ENCODE data around the gene BTG4.

Gene BTG4

DNA sequence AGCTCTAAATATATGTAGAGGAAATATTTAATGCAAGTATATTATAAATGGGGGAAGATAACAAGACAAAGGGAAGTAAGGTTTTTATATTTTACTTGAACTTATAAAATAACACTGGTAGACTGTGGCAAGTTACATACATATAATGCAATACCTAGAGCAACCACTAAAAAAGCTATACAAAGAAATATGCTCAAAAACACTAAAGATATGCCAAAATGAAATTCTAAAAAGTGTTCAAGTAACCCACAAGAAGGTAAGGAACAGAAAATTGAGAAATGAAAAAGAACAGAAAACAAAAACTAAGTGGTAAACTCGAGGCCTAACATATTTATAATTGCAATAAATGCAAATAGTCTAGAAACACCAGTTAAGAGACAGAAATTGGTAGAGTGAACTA lies 32.5 kb downstream of the BTG4 start:
- DNase-seq: no peak

DNA sequence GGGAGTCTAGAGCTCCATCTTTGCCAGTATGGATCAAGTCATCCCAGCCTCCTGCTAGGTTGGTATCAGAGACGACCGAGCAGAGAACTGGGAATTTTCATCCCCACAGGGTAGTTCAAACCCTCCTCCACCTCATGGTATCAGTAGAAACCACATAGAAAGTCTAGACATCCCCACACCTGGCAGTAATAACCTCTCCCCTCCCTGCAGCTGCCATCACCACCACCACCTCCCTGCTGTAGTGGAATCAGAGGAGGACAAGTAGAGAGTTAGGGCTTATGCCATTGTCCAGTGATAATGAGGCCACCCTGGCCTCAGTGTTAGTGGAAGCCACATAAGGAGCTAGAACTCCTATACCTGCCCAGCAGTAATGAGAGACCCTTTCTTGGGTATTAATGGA lies 34.3 kb downstream of the BTG4 start:
- DNase-seq: no peak

DNA sequence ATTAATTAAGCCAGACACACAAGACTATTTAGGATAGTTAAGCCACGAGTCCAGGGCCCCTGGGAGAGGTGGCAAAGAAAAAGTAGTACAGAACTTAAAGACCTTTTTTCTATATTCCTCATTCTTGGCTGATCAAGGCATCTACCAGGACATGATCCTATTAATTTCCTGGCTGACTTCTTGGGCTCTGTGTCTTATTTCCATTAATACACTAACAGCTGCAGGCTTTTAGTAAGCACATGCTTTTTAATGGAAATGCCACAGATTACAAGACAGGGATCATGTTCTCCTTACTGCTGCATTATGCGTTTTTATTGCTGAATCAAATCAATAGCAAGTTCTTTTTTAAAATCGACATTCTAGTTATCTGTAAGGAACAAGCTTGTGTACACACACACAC lies 35.2 kb downstream of the BTG4 start:
- no peak for DNase-seq

DNA sequence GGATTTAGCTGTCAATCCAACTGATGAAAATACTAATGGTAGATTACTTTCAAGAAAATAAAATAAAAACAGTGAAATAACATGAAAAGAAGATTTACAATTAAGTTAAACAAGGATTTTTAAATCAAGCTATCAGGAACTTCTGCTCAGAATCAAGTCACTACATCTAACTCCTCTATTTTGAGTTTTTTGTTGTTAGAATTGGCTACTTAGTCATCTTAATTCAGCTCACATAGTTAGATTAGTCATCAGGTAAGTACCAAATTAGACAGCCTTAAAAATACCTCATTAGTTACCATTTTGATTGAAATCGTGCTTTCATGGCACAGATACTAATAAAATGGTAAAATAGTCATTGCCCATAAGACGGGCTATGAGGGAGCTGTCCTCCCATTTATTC lies 35.8 kb downstream of the BTG4 start:
- DNase-seq: no peak

DNA sequence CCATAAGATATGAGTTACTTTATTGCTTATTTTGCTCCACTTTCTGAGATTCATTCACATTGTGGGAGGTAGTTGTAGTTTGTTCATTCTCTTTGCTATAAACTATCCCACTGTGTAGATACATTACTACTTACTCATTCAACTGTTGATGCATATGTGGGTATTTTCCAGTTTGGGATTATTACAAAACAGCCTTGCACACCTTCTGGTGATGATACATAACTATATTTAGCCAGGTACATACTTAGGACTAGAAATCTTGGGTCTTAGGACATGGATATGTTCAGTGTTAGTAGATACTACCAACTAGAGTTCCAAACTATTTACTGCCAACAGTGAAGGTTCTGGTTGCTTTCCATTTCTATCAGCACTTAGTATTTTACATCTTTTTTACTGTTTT lies 37.8 kb downstream of the BTG4 start:
- no peak for DNase-seq

DNA sequence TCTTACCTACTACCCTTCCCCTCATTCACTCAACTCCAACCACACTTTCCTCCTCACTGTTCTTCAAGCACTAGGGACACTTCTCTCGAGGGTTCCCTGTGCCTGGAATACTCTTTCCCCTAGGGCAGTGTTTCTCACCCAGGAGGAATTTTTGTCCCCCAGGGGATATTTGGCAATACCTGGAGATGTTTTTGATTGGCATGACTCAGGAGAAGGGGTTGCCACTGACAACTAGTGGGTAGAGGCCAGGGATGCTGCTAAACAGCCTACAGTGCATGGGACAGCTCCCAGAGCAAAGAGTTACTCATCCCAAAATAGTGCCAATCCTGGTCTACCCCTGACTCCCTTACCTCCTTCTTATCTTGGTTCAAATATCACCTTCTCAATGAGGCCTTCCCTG lies 40.0 kb downstream of the BTG4 start:
- DNase-seq: no peak

DNA sequence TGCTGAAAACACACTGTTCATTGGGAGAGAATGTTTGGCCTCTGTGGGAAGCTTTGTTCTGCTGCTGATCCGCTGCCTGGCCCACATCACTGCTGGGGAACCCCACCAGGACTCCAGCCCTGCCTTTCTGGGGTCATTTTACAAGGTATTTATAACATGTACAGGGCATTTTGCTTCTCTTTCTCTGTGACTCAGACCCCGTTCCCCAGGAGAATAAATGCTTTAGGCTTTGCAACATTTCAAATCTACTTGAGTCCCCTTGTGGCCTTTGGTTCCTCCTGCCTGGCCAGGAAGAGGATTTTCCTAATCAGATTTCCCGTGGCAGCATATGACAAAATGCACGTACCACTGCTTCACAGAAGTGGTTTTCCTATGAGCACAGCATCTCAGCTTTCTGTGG lies 43.0 kb downstream of the BTG4 start:
- DNase-seq: no peak

DNA sequence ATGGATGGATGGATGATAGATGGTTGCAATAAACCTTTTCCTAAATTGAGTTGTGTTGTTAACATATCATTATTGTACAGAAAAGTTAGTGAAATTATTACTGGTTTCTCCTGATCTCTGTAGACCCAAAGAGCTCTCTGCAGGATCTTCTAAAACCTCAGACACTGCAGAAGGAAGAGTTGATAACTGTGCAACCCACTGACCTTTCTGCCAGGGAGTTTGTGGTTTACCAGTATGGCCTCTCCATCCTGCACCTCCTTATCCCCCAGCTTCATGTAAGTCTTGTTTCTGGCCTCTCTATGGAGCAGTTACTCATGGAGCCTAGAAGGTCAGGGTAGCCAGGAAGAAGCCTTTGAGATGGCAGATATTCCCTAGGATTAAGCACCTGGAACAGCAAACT lies 45.6 kb downstream of the BTG4 start:
- DNase-seq: no peak

DNA sequence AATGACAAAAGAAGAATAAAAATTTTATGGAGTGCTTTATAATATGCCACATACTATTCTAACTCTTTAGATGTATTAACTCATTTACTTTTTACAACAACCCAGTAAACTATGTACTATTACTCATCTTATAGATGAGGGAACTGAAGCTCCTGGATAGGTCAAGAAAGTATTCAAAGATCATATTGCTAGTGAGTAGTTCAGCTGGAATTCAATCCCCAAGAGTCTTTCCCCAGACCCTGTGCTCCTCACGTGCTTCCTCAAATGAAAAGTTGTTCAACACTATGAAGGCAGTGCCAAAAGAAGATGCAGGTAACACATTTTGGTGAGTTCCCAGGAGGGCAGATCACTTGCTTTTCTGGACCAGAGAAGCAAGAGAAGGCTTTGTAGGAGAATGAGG lies 46.8 kb downstream of the BTG4 start:
- no peak for DNase-seq

DNA sequence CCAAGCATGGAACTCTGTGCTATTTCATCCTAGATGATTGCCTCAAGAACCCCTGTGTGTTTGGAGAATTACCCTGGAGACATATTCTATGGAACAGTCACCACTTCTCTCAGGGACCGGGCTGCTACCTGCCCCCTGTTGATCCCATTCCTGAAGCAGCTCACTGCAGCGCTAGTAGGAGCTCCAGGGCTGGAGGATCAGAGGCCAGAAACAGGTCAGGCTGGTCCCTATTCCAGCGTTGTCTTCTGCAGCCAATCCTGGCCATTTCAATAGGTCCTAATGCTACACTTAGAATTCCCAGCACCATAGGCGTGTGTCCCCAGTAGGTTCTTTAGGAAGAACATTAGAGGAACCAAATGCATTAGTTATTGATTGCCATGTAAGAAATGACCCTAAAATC lies 48.9 kb downstream of the BTG4 start:
- no peak for DNase-seq

DNA sequence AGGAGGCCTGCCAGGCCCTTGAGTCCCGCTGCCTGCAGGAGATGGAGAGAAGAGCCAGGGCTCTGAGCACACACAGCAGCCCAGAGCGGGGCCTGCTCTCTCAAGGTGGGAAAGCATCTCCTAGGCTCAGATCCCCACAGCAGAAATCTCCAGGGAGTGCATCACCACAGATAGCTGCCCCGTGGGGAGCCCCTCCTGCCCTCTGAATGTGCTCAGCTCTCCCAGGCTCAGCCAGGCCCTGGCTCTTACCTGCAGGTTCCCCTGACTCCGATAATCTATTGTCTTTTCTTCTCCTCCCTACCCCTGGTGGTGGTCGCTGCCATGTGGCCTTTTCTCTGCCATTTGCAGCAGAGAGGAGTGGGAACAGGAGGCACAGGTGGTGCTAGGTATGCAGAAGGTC lies 49.9 kb downstream of the BTG4 start:
- DNase-seq: no peak

DNA sequence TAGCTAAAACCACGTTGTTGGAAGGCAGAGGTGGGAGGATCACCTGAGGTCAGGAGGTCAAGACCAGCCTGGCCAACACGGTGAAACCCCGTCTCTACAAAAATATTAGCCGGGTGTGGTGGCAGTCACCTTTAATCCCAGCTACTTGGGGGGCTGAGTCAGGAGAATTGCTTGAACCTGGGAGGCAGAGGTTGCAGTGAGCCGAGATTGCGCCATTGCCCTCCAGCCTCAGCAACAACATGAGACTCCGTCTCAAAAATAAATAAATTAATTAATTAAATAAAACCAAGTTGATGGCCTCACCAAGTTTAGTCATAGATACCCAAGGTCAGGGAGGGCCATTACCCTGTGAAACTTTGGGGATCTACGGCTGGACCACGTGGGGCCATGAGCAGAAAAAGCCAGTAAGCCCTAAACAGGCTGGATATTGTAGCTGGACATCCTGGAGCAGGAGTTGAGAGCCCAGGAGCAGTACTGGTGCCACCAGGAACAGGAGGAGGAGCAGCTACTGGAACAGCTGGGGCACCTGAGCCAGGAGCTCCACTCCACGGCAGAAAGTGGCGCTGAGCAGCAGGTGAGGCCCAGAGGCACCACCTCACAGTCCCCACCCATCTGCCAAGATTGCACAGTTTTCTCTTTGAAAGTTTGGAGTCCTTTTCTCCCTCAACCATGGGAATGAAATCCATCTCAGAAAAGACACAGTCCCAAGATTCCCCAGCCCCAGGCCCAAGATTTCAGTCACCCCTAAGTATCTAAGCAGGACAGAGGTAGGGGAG lies 50.5 kb downstream of the BTG4 start:
- no peak for DNase-seq

DNA sequence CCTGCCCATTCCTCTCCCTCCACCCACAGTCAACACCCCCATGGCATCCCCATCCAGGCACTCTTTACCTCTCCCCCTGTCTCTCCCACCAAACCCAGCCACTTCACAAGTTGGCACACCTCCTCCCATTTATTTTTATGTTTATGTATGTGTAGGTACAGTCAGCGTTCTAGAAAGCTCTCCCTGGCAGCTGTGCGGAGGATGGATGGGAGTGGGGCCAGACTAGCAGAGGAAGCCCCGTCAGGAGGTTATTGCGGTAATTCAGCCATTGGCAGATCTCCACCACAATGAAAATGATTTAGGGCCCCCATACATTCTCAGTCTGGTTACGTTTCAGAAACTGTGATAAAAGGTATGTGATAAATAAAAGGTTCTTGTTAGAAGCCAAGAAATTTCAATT lies 51.3 kb downstream of the BTG4 start:
- DNase-seq: no peak

DNA sequence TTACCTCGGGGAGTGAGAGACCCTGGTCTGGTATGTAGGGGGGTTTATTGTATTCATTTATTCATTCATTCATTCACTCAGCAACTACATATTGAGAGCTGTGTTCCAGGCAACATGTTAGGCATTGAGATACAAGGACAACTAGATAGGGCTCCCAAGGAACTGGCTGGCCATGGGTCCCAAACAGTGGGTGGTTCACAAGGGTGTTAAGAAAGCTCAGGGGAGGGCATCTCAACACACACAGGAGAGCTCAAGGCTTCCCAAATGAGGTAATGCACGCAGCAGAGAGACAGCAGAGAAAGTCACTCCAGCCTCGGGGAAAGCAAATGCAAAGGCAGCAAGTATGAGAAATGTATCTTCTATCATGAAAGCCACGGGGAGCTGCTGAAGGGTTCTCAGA lies 51.8 kb downstream of the BTG4 start:
- DNase-seq: no peak

DNA sequence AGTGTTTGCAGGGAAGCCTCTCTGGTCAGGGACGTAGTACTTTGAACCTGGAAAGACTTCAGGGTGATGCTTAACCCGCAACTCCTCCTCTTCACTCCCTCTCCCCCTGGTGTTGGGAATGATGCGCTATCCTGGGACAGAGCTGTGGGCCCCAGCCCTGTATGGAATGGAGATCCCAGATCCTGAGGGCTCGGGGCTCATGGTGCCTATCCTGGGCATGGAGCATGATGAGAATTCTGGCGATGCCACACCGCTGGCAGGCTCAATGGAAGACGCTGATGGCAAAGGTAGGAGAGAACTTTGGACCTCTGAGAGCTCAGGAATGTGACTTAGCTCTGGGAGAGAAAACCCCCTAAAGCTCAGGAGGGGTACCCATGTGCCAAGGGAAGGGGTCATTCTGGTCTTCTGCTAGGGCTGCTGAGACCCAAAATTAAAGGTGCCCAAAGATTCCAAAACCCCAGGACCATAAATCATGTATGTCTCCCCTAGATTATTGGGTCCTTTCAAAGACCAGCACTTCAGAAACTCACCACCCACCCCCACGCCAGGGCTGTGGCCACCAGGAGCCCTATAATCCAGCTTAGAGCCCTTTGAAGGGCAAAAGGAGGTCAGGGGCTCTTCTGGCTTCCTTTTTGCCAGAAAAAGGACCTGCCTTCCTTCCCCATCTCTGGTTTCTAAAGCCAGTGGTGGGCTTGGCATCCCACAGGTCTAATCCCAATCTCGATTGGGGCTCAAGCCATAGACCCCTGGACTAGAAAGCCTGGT lies 52.5 kb downstream of the BTG4 start:
- DNase-seq: no peak

DNA sequence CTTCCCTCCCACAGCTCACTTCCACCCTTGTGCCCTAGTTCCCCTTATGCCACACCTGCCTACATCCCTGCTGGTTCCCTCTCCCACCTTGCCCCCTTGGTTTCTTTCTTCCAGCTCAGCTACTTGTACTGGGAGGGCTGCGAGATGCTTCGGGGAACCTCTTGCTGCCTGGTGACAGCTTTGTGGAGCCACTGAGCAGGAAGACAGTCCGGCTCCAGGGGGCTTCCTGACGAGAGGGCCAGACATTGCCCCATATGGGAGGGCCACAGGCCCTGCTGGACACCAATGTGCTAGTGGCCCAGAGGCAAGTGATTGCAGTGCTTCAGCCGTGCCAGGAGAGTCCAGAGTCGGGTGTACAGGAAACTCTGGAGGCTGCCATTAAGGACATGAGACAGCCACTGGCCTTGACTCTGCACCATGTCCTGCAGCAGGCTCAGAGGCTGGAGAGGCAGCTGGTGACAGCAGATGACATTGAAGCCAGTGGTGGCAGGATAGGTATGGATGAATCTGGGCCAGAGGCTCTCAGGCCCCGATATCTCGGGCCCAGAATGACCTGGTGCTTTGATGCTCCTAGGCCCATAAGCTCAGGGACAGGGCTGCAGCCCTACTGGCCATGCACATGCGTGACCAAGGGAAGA lies 54.3 kb downstream of the BTG4 start:
- DNase-seq: no peak

DNA sequence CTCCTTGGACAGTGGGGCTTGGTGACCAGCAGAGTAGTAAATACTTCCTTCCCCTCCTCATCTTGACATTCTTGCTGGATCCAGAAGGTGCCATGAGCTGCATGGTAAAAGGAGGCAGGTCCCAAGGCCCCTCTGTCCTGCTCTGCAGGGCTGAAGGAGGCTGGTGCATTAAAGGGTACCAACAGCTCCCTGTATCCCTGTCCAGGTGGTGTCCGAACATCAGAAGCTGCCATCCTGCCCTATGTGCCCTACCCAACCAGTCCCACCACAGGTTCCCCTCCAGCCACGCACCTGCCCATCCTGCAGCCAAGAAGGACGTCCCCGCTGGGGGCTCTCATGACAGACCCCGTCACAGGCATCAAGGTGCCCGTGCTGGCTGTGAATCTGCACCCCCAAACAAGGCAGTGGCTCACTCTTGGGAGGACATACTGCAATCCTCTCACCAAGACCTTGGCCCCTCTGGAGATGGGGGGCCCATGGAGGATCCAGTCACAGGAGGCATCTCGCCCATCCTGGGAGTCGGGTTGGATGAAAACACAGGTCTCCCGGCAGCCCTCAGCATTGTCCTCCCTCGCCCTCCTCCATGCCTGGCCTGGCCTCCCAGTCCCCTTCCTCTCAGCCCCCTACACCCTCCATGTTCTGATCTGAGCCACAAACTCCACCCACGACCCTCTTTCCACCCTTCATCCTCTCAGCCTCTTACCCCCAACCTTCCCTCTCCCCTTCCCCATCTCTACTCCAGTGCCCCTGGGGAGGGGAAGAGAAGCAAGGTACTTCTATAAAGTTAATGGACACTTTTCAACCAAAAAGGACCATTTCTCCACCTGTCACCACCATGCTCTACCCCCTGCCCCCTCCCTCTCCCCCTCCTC lies 55.1 kb downstream of the BTG4 start:
- no peak for DNase-seq

DNA sequence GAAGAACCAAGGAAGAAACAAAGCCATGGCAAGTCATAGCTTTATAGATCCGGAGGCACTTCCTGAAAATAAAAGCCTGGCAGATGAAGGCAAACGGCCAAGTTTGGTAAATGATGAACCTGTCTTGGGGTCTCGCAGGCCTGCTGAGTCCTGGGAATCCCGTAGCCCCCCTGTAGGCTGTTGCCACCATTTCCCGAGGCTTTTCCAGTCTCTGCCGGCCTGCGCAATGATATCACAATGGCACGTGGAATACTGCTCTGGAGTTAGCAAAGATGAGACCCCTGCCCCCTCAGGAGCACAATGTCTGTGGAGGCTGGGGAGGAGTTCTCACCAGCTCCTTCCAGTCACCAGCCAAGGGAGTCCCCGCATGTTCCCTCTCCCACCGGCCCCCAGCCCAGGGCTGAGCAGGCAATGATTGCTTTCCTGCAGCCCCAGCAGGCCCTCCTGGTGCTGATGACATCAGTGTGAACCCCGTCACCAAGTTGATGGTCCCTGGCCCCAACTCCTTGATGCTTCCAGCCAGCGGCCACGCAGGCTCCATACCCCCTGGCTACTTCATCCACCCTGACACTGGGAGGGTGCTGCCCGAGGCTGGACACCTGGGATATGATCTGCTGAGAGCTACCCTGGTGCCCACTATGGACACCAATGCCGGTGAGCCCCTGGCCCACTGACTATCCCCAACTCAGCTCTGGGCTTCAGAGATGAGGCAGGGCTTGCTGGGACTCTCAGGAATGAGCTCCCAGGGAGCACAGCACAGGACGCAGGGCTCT lies 55.9 kb downstream of the BTG4 start:
- DNase-seq: no peak

DNA sequence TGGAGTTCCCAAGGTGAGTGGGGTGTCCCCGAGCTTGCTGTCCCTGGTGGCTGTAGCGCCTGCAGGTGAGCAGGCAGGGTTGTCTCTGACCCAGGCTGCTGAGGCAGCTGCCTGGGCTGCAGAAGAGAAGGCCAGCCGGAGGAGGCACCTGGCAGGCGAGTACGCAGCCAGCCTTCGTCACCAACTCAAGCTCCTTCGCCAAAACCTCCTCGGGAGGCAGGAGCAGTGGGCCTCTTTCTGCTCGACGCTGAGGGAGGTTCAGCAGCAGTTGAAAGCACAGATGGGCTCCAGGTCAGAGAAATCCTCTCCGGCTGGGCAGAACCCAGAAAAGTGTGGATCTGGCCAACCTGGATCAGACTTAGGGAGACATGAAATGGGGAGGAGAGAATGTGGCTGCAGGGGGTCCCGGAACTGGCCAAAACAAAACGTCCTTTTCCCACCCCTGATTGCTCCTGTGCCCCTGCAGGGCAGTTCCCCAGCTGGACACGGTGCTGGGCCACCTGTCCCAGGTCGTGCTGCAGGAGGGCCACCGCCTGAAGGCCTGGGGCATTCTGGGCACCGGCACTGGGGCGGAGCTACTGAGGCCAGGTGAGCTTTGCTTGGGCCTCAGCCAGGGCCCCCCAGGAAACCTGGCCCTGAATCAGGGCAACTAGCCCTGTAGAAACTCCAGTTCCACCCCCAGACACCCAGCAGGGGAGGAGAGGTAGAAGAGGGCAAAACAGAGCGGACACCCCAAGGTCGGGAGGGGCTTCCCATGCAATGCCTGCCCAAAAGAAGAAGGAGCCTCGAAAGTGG lies 56.7 kb downstream of the BTG4 start:
- DNase-seq: no peak

DNA sequence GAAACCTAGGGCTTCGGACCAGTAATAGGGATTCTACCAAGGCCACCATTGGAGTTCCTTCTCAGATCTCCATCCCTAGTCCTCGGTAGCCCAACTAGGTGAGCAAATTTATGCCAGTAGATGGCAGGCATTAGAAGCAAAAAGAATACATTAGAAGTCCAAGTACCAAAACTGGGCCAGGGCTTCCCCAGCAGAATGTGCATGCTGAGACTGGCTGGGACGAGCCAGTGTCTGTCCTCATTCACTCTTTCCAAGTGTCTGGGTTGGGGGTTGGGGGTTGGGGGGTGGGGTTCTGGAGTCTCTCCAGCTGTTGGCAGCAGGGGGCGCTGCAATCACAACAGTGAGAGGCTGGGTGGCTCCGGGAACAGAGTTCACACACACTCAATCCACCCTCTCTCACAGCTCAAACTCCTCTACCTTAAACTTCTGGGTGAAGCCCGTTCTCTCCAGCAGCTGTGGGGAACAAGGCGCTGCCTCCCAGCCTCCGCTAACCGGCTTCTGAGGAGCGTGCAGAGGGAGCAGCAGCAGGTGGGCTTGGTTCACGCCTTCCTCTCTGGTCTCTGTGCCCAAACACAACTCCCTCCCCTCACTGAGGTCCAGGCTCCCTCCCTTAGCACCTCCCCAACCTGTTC lies 57.5 kb downstream of the BTG4 start:
- peak; percentile 11 for DNase-seq

All from DMS79 (cell line).